Measurements from ENCODE around the gene AKR1B1. TPM values are rescaled to one million over a fixed set of nuclear protein-coding genes. Genes with fewer than 3 reads are reported as not detected.

The AKR1B1 gene
- total and polyA plus RNA-seq, 2 donors (not counting 3 experiments of a cell fraction or from before 2014, with no cell fraction given) = 159 to 193 TPM

GRCh38 chr7:134463751-134464150 is 4.9 kb upstream of the AKR1B1 start:
- Histone ChIP-seq H2AFZ (ENCODE audit: low read depth, low read length) (no peak overlapping the region), H3K4me2 (ENCODE audit: insufficient read depth, low read length) (no peak overlapping the region), H3K27ac (ENCODE audit: insufficient read depth, low read depth, low read length) (no peak overlapping the region), H3K4me3 (replicated peaks in 1 of 3; ENCODE audit: insufficient read depth in 1 of 3, low read depth in 1 of 3, low read length in 3 of 3) (no peak overlapping the region), H3K79me2 (ENCODE audit: control insufficient read depth, insufficient read depth, low read length) (no peaks in the 10 kb centered on the region), H4K20me1 (replicated peaks; ENCODE audit: control insufficient read depth, extremely low read depth, insufficient read depth, low read length) (no peaks in the 10 kb centered on the region), H3K36me3 (ENCODE audit: control insufficient read depth in 2 of 2, extremely low read depth in 1 of 2, insufficient read depth in 2 of 2, low read length in 2 of 2) (no peaks in the 10 kb centered on the region), H3K9me1 (replicated peaks; ENCODE audit: control insufficient read depth, extremely low read depth, insufficient read depth, low read length) (no peaks in the 10 kb centered on the region), H3K9me3 (replicated peaks; ENCODE audit: control insufficient read depth, insufficient read depth, low read length) (no peaks in the 10 kb centered on the region), H3K9ac (replicated peaks; ENCODE audit: extremely low read depth, insufficient read depth, low read length) (no peak overlapping the region), H3K4me1 (ENCODE audit: control insufficient read depth, extremely low read depth, insufficient read depth, low read length) (peaks cover 3% of the 10 kb centered on the region), H3K27me3 (ENCODE audit: control insufficient read depth in 2 of 2, insufficient read depth in 2 of 2, low read length in 2 of 2) (no peaks in the 10 kb centered on the region)
- dilution Hi-C loops (cut with MboI; ENCODE audit: extremely low pct_ligation_motif_present, low sequenced_read_pairs) = no loop called here
- intact Hi-C loops (cut with micrococcal nuclease) = no loop called here
- TF ChIP-seq POLR2A (IDR thresholded peaks at IDR 0.05; ENCODE audit: low read depth, low read length) (no peak), GATA2 (IDR thresholded peaks at IDR 0.05; ENCODE audit: insufficient read depth, insufficient read length, low read depth, low read length) (no peak), FOS (IDR thresholded peaks at IDR 0.05; ENCODE audit: borderline replicate concordance, insufficient read depth, low read length) (no peak)
- CTCF ChIA-PET = no interaction called here
- no TSS peak for BruUV-seq (replicated peaks)
- FAIRE-seq = no peak
- POLR2A ChIA-PET = no interaction called here
- no peak for DNase-seq (ENCODE audit: low read depth, low spot score)

GRCh38 chr7:134462337-134462925 is 3.5 kb upstream of the AKR1B1 start:
- H3K9ac ChIP-seq (replicated peaks; ENCODE audit: extremely low read depth, insufficient read depth, low read length) = no peak overlapping the region
- POLR2A ChIA-PET = no interaction called here
- no peak overlapping the region for H3K4me2 ChIP-seq (ENCODE audit: insufficient read depth, low read length)
- H3K9me1 ChIP-seq (replicated peaks; ENCODE audit: control insufficient read depth, extremely low read depth, insufficient read depth, low read length) = no peaks in the 10 kb centered on the region
- no peaks in the 10 kb centered on the region for H3K27me3 ChIP-seq (ENCODE audit: control insufficient read depth in 2 of 2, insufficient read depth in 2 of 2, low read length in 2 of 2)
- H3K9me3 ChIP-seq (replicated peaks; ENCODE audit: control insufficient read depth, insufficient read depth, low read length) = no peaks in the 10 kb centered on the region
- no peaks in the 10 kb centered on the region for H3K36me3 ChIP-seq (ENCODE audit: control insufficient read depth in 2 of 2, extremely low read depth in 1 of 2, insufficient read depth in 2 of 2, low read length in 2 of 2)
- H3K4me3 ChIP-seq (replicated peaks in 1 of 3; ENCODE audit: insufficient read depth in 1 of 3, low read depth in 1 of 3, low read length in 3 of 3) = no peak overlapping the region
- H3K4me1 ChIP-seq (ENCODE audit: control insufficient read depth, extremely low read depth, insufficient read depth, low read length) = peaks cover 9% of the 10 kb centered on the region
- DNase-seq (ENCODE audit: low read depth, low spot score) (no peak), FAIRE-seq (no peak)
- no peaks in the 10 kb centered on the region for H4K20me1 ChIP-seq (replicated peaks; ENCODE audit: control insufficient read depth, extremely low read depth, insufficient read depth, low read length)
- H3K79me2 ChIP-seq (ENCODE audit: control insufficient read depth, insufficient read depth, low read length) = peaks cover 4% of the 10 kb centered on the region
- intact Hi-C loops (cut with micrococcal nuclease) (no loop called here), dilution Hi-C loops (cut with MboI; ENCODE audit: extremely low pct_ligation_motif_present, low sequenced_read_pairs) (no loop called here)
- no peak overlapping the region for H3K27ac ChIP-seq (ENCODE audit: insufficient read depth, low read depth, low read length)
- no peak overlapping the region for H2AFZ ChIP-seq (ENCODE audit: low read depth, low read length)
- no peak for TF ChIP-seq POLR2A (IDR thresholded peaks at IDR 0.05; ENCODE audit: low read depth, low read length)
- no peak for TF ChIP-seq MYC (IDR thresholded peaks at IDR 0.05; ENCODE audit: low read depth, low read length)
- no peak for TF ChIP-seq MAX (IDR thresholded peaks at IDR 0.05; ENCODE audit: insufficient read depth, insufficient read length)
- TF ChIP-seq JUN (IDR thresholded peaks at IDR 0.05; ENCODE audit: borderline replicate concordance, insufficient read depth, insufficient read length, low read depth) = peak; percentile 32
- no peak for TF ChIP-seq CTCF (IDR thresholded peaks at IDR 0.05; ENCODE audit: extremely low read depth in 1 of 2, insufficient read depth in 1 of 2, low read depth in 1 of 2, low read length in 2 of 2)
- TF ChIP-seq GATA2 (IDR thresholded peaks at IDR 0.05; ENCODE audit: insufficient read depth, insufficient read length, low read depth, low read length) = no peak
- no peak for TF ChIP-seq EZH2 (IDR thresholded peaks at IDR 0.05; ENCODE audit: borderline replicate concordance, low read depth, low read length, severe bottlenecking)
- peak; percentile 20 for TF ChIP-seq FOS (IDR thresholded peaks at IDR 0.05; ENCODE audit: borderline replicate concordance, insufficient read depth, low read length)
- TF ChIP-seq POLR2AphosphoS5 (IDR thresholded peaks at IDR 0.05; ENCODE audit: insufficient read depth, low read depth, low read length) = no peak
- BruUV-seq (replicated peaks) = no TSS peak
- CTCF ChIA-PET = interaction anchor here (1.0 to 1.2 kb wide), 2 partner anchors 17 to 30 kb away, joined by 3 read pairs; no protein-coding TSS in a partner anchor

Measured in endothelial cell of umbilical vein (primary cell).